HG03060 (cell line): ENCODE measurements around the gene MGAT3.
"Not testable (repeated sequence)": the region's sequence is repeated elsewhere in the genome, so short reads cannot be mapped to it uniquely, and the experiment has no call there.

Source experiments
- ATAC-seq: cut with Tn5 transposase; IDR thresholded peaks from one replicate; pipeline ENCODE4 v1.9.1; 2021; ENCODE audit warnings: low read depth, moderate number of reproducible peaks; ENCODE audit not compliant: unreplicated experiment

The MGAT3 gene

DNA sequence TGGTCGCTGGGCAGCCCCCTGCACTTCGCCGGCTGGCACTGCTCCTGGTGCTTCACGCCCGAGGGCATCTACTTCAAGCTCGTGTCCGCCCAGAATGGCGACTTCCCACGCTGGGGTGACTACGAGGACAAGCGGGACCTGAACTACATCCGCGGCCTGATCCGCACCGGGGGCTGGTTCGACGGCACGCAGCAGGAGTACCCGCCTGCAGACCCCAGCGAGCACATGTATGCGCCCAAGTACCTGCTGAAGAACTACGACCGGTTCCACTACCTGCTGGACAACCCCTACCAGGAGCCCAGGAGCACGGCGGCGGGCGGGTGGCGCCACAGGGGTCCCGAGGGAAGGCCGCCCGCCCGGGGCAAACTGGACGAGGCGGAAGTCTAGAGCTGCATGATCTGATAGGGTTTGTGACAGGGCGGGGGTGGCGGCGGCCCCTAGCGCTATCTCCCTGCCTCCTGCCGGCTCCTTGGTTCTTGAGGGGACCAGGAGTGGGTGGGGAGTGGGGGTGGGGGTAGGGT is 31.8 kb downstream of the MGAT3 start:
- ATAC-seq, result no peak

DNA sequence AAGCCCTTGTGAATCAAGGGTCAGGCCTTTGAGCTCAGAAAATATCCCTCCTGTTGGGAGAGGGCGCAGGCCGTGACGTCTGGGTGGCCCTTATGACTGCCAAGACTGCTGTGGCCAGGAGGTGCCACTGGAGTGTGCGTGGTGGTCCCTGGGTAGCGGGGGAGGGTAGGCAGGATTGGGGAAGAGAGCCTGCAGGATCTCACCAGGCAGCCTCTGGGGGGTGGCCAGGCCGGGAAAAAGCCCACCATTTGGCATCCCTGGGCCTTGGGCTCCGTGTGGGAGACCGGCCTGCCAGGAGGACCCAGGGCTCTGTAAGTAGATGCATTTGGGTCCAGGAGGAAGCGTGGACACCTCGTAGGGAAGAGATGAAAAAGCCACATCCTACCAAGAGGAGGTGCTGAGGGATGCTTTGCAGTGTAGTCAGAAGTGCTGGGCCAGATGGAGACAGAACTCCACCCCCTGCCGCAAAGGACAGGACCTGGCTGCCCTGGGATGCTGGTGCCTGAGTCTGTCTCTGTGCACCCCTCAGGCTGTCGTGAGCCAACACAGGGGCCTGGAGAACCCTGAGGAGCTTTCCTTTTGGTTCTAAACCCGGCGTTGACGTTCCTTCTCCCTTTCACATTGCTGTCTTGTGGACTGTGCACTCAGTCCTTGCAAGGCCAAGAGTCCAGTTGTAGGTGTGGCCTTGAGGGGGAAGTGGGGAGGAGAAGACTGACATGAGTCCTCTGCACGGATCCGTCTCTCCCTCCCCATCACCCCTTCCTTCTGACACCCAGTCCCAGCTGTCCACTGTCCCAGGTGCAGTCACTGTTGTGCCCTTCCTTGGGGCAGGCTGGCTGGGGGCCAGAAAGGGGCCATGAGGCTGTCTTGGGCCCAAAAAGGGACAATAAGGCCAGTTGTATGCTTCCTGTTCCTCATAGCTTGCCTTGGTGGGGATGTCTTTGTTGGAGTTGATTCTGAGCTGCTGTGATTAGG is 32.6 kb downstream of the MGAT3 start:
- no peak for ATAC-seq

DNA sequence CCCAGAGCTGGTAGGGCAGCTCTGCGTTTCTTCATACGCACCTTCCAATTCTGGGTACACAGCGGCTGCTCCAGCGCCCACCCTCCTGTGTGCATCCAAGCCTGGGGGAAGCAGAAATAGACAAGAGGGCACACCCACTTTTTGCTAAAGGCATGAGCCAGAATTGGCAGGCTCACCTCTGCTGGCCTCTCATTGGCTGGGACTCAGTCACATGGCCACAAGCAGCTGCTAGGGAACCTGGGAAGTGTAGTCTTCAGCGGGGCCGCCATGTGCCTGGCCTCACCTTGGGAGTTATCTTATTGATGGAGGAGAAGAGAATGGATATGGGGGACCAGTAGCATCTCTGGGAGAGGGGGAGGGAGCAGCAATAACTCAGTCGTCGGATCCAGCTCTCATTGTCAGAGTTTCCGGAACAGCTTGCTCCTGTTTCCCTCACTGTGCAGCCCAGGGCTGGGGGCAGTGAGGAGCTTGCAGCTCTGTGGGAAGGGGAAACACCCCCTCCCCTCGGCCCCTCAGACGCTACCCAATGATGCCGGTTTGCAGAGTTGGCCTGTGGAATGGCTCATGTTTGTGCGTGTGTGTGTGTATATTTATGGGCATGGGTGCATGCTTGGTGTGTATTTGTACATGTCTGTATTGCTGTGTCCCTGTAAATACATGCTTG is 33.5 kb downstream of the MGAT3 start:
- no peak for ATAC-seq

DNA sequence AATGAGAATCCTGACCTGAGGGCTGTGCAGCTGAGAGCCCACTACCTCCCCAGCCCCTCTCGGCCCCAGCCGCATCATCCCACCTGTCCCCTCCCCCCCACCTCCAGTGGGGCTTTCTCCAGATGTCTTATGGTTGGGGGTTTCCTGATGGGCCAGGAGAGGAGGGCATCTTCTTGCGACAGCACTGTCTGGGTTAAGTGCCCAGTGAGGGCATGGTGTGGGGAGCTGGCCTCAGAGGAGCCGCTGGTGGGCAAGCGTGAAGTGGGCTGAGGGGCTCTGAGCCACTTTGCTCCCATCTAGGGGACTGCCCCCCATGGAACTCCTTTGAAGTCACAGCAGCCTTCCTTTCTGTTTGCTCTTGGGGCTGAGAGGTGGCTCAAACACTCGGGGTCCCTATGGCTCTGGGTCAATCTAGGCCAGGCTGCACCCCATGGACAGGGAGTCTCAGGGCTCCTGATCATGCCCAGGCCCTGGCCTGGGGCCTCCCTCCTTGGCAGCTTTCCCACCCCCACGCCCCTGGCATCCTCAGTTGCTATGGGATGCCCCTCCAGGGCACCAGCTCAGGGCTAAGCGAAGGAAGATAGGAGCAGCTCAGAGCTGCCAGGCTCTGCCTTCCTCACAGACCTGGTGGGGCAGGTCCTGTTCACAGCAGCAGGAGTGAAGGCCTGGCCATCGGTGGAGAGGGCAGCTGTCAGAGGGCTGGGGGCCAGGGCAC is 34.3 kb downstream of the MGAT3 start:
- ATAC-seq, result no peak

DNA sequence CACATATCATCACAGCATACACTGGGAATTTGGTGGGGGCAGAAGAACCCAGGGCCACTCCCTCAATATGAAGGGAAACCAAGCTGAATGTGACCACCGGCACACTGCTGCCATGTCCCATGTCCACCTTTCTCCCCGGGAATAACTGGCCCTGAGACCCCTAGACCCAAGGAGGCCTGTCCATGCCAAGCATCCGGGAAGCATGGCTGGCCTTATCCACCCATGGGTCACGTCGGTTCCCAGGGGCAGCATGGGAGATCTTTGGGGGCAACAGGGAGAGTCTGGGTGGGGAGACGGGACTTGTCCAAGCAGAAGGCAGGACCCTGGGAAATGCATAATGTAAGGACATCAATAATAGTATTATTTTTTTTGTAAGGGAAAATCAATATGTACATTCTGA is 34.9 kb downstream of the MGAT3 start:
- ATAC-seq, result no peak

DNA sequence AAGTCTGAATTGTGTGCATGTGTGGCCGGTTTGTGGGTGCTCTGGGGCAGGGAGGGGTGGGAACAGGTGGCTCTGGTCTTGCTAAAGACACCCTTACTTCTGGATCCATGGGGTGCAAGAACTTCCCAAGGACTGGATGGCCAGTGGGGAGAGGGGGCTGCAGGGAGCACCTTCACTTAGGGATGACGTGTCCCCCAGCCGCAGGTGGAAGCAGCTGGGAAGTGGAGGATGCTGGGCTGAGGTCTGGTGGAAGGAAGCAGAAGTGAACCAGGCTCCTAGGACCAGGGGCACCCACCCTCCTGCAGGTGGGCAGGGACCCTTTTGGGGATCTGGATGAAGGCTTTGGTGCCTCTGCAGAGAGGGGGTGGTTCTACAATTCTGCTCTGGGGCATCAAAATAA is 35.4 kb downstream of the MGAT3 start:
- no peak for ATAC-seq

DNA sequence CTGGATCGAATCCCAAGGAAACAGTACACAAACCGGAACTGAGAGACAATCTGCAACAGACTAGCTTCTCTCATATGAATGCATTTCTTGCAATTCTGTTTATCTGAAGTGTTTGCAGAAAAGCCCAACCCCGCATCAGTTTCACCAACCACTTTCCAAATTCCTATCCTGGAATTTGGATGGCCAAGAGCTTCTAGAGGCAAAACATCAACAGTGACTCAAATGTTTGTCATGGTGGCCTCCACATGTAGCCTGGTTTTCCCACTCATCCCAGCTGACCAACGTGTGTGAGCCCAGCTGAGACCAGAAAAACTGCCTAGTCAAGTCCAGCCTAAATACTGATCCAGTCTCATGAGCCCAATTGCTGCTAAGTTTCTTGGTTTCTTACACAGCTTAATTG is 36.9 kb downstream of the MGAT3 start:
- ATAC-seq, result no peak

DNA sequence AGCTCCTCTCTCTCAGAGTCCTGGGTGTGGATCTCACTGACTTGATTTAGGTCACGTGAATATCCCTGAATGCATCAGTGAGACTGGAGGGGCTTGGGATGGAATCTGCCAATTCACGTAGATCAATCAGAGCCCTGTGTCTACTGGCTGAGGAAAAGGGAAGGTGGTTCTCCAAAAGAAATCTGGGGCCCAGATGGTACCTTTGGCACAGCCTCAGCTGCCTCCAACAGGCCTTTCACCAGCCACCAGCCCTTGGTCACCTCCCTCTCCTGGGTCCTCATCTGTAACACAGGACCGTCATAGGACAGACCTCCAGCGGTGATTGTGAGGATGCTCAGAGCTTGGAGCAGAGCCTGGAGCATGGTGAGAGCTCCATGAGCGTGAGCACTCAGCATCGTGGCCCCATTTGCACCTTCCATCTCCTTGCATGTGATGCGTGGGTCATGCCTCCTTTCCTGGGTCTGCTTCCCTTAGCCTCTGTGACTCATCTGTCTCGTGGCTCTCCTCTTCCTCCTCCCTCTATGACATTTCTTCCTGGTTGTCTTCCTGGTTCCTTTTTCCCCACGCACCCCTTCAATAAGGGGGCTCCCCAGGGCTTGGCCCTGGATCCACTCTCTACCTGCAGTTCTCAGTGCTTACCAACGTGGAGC is 37.8 kb downstream of the MGAT3 start:
- no peak for ATAC-seq

DNA sequence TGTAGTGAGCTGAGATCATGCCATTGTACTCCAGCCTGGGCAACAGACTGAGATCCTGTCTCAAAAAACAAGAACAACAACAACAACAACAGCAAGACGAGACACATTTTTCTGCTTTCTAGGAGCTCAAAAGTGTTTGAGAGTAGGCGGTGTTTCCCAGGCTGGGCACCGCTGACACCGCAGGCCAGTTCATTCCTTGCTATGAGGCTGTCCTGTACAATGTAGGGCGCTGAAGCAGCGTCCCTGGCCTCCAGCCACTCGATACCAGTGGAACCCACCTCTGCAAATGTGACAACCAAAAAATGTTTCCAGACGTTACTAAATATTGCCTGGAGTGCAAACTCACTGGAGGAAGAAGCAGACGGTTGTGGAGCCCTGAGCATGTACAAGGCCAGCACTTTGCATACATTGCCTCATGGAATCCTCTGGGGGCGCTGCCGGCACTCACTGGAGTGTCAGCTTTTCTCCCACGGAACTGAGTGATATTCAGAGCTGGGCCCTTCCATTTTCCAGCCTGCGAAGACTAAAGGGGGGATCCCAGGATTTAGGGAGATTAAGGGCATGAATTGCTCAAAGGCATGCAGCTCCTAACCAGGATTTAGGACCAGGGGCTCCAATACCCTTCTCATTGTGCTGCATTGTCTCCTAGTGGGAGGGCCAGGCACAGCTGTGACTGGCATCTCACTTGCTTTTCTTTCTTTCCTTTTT is 39.5 kb downstream of the MGAT3 start:
- no peak for ATAC-seq

DNA sequence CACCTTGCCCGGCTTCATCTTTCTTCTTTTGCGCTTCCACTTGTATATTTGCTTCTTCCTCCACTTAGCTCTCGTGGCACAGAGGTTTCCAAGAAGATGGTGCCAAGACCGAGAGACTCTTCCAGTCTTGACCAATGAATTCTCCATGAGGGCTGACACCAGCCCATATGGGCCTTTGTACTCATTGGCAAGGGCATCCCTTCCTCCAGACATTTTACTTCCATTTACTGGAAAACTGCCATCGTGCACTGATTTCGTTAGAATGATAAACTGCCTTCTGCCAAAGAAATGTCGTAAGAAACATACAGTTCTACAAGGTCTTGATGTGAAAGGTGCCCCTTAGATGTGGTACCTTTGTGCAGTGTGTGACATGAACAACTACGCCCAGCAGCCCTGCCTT is 40.6 kb downstream of the MGAT3 start:
- no peak for ATAC-seq

DNA sequence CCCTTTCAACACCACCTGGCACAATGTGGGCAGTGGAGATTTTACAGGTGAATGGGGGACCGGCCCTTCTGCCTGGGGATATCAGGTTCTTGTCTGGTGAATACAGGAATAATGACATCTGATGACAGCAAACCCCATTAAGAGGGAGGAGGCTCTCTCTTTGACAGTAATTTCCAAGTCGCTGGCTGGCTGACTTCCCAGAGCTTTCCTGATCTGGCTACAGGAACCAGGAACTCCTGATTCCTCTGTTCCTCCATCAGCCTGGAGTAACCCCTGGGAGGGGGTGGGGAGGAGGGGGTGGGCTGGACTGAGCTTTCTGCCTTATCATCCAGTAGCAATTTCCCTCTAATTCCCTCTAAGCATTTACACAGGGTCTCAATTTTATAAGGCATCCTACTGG is 41.6 kb downstream of the MGAT3 start:
- ATAC-seq, result no peak

DNA sequence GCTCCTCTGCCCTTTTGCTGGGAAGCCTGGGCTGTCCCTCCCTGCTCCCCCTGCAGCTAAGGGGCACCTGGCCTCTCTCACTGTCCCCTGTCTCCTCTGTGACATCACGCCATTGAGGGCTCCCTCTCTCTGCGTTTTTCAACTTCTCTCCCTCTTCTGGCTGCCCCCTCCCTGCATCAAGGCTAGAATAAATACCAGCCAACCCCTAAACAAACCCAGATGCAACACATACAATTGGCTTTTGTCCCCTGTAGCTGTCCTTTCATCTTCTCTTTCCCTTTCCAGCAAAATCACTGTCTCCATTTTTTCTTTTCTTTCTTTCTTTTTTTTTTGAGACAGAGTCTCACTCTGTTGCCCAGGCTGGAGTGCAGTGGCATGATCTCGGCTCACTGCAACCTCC is 42.0 kb downstream of the MGAT3 start:
- ATAC-seq, result no peak

DNA sequence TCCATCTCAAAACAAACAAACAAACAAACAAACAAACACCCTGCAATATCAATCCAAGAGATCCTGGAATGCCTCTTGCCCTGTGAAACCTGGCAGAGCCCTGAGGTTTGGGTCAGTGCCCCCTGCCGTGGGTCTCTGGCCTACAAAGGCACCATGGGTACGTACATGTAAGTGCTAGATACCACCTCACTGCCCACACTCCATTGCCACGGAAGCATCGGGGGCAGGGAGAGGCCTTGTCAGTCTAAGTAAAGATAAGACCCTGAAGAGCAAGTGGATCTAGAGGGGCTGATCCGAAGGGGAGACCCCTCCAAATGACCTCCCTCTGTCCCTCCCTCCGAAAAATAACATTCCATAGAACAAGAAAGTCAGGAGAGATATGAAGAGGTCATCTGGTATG is 43.3 kb downstream of the MGAT3 start:
- ATAC-seq, result no peak

DNA sequence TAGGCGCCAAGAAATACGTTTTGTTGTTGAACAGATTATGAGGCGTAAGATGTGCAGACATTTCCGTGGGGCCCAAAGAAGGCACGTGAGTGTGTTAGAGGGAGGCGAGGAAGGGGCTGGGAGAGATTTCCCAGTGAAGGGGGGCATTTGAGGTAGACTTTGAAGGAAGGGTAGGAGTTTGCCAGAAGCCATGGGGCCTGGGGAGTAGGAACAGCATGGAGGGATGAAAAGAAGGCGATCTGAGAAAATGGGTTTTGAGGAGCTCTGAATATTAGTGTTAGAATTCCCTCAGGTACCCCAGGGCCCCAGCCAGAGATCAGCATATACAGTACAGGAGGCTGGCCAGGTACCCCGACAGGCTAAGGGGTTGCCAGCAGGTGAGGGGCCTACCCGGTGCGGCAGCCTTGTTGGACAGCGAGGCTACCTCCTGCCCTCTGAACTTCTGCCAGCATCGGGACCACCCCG is 44.9 kb downstream of the MGAT3 start:
- no peak for ATAC-seq

DNA sequence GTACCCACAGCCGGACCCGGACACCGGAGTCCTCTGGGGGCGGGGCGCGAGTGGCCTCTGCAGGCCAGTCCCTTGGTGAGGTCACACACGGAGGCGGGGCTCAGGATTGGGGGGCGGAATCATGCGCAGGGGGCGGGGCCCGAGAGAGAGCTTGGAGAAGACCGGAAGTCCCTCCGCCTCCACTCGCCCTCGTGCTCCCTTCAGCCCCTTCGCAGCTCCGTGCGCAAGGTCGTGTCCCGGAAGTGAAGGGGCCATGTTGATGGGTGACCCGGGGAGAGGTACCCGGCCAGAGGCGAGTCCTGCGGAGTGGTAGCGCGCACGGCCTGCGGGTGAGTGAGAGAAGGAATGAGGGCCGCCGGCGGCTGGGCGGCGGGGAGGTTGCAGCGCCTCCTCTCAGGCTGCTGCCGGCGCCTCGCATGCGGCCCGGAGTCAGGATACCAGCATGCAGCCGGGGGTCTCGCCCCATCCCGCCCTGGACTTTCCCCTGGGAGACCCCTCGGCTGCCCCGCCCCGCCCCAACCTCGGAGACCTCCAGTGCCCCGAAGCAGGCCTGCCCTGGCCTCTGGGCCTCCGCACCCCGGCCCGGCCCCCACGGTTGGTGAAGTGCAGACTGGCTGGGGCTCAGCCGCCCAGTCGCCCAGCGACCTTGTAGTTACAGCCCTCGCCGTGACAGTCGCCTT is 45.4 kb downstream of the MGAT3 start, which contains the start of gene MIEF1:
MIEF1 (plus strand) TSS at position 182 of the 680 bp plus-strand sequence. CDS start 9,005 bp downstream, outside the sequence.
- peak; percentile 46 for ATAC-seq

DNA sequence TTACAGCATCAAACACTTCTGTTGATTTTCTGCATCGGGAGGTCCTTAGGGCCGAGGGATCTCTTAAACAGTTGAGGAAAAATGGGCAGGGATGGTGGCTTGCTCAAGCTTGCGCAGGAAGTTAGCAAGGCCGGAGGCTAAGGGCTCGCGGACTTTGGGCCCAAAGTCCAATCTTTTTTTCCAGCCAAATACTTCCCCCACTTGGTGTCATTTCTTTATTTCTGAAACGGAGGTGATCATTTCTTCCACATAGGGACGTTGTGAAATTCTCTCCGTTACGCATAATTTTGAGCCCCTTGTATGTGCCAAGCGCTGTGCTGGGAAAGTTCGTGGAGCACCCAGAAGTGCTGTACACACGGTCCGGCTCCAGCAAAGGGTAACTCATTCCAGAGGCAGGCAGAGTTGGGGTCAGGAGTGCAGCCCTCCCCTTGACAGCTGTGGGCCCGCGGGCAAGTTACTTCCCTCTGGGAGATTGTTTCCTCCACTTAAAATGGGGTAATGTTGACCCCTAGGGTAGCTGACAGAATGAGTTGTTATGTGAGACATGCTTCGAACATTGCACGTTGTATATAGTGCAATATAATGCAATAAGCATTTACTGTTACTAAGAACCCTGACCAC is 46.1 kb downstream of the MGAT3 start:
- ATAC-seq, result no peak

DNA sequence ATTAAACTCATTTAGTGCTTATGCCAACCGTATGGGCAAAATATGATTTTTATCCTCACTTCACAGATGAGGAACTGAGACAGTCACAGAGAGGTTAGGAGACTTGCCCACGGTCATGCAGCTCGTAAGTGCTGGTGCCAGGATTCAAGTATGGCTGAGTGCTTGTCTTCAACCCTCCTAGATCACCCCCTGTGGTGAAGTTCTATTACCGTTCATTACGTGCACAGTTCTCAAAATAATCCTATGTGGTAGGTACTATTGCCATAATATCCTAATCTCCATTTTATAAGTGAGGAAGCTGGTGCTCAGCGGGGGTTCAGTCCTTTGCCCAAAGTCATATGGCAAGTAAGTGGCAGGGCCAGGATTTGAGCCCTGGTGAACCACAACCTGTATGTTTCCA is 46.8 kb downstream of the MGAT3 start:
- no peak for ATAC-seq

DNA sequence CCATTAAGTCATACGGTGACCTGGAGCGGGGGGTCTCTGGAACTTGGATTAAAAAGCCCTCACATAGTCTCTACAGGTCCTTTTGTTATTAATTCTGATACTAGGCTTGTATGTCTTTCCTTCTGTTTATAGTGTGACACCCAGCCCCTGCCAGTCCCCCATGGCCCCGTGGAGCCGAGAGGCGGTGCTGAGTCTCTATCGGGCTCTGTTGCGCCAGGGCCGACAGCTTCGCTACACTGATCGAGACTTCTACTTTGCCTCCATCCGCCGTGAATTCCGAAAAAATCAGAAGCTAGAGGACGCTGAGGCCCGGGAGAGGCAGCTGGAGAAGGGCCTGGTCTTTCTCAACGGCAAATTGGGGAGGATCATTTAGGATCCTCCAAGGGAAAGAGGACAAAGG is 47.3 kb downstream of the MGAT3 start:
- ATAC-seq, result no peak

DNA sequence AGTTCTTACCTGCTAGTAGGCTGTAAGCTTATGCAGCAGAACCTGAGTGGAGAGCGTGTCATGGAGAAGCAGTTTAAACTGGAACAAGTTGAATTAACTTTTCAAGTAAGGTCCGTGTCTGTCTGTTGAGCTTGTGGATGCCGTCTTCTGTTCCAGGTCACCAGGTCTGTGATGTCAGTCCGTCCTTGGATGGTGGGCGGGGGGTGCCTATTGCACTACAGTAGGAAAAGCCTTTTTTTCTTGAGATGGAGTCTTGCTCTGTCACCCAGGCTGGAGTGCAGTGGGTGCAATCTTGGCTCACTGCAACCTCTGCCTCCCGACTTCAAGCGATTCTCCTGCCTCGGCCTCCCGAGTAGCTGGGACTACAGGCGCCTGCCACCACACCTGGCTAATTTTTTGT is 50.2 kb downstream of the MGAT3 start:
- ATAC-seq, result not testable (repeated sequence)
